ENCODE measurements around the gene PCSK5.

GRCh38 chr9:76363032-76363395 lies 472.5 kb downstream of the PCSK5 start:
- TF ChIP-seq CTCF (IDR thresholded peaks at IDR 0.05 in 2 of 3, conservative IDR thresholded peaks at IDR 0.05 in 1 of 3; ENCODE audit: borderline replicate concordance in 1 of 3, insufficient read depth in 1 of 3, low read depth in 2 of 3, low read length in 2 of 3) (no peak), TCF7L2 (IDR thresholded peaks at IDR 0.05; ENCODE audit: borderline replicate concordance, extremely low read depth, insufficient read depth, insufficient read length) (no peak), ZFX (IDR thresholded peaks at IDR 0.05) (no peak), POLR2AphosphoS5 (IDR thresholded peaks at IDR 0.05; ENCODE audit: low read depth, low read length) (no peak), CEBPB (IDR thresholded peaks at IDR 0.05; ENCODE audit: low read depth) (no peak), ATF3 (IDR thresholded peaks at IDR 0.05) (no peak), POLR2A (IDR thresholded peaks at IDR 0.05; ENCODE audit: borderline replicate concordance, extremely low read depth, insufficient read depth, insufficient read length) (no peak), SIN3A (IDR thresholded peaks at IDR 0.05; ENCODE audit: low read depth) (no peak), REST (IDR thresholded peaks at IDR 0.05; ENCODE audit: low read depth) (no peak), SP1 (IDR thresholded peaks at IDR 0.05; ENCODE audit: low read depth) (no peak), EZH2 (IDR thresholded peaks at IDR 0.05) (no peak), JUND (IDR thresholded peaks at IDR 0.05) (no peak), MAX (IDR thresholded peaks at IDR 0.05) (no peak)
